Hematopoietic multipotent progenitor cell treated with erythropoietin and hydrocortisone succinate and interleukin-3 and kit ligand, for 4 days (in vitro differentiated cells): ENCODE measurements around the gene SOBP.

Source experiments
- DNase-seq: peaks from one replicate; pipeline ENCODE4 v3.0.0-alpha.2; 2015

Gene SOBP

DNA sequence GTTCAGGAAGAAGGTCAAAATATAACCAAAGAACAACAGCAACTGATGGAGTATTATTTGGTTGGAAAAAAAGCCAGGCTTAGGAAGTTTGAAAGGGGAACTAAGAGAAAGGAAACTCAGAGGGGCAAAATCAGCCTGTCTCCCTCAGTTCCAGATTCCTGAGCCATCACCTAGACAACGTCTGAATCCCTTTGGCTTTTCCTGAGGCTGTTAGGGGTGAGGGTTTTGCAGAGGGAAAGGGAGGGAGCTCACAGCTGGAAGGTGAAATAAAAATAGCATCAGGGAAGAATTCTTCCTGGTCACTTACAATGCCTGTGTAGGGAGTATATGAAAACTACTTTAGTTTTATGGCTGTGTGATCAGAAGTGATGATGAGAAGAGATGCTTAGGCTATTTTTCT is 100.5 kb downstream of the SOBP start:
- DNase-seq = no peak

DNA sequence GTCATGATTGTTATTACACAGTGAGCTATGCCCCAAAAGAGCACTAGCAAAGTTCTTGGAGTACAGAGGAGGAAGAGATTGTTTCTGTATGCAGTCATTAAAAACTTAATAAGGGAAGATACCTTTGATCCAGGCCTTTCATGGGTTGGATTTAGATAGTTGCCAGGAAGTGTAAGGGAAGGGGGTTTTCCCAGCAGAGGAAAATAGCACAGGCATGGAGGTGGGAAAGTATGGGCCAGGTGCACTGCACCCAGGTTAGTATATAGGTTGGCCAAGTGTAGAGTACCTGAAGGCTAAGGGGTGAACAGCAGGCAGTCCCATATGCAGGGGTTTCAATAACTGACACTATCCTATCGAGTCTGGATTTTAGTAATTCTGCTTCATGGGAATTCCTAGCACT is 101.4 kb downstream of the SOBP start:
- DNase-seq = no peak

DNA sequence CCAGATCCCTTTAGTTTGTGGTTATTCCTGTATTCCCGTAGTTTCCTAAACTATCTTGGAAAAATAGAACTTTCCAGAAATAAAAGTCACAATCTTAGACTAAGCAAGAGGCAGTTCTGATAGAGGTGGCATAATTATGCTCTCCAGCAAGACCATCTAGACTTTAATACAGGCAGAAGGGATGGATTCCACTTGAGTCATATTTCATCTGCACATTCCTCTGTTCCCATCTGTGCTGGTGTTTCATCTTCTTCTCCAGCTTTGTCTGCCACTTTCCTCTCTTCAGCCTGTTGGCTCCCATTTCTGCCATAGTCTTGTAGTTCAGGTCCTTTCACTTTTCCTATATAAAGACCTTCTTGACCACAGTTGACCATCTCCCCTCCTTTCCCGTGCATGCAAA is 102.9 kb downstream of the SOBP start:
- no peak for DNase-seq

DNA sequence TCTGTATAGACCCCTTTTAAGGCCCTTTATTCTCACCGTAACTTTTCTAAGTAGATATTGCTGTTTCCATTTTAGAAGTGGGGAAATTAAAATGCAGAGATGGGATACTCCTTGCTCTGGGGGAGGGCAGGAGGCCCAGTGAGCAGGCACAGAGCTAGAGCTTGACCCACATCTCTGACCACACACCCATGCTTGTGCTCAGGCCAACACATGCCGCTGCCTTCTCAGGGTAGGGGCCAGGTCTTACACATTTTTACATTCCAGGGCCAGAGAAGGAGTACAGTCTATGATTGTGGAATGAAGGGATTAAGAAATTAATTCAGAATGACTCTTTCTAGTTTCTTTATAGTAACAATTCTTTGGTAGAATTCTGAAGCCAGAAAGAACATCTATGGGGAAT is 104.8 kb downstream of the SOBP start:
- DNase-seq = no peak

DNA sequence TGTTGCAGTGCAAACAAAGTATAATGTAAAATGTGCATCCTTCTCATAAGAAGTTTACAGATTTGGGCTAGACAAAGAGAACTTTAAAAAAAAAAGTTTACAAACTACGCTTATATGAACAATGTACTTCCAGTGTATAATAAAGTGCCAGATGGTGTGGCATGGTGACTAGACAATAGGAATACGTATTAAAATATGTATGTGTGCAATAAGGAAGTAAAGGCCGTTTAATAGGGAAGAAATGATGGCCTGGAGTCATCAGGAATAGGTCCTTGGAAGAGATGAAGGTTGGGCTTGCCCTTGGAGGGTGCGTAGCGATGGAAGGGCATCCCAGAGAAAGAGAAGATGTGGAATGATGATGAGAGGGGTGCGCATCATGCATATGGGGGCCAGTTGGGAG is 108.2 kb downstream of the SOBP start:
- no peak for DNase-seq

DNA sequence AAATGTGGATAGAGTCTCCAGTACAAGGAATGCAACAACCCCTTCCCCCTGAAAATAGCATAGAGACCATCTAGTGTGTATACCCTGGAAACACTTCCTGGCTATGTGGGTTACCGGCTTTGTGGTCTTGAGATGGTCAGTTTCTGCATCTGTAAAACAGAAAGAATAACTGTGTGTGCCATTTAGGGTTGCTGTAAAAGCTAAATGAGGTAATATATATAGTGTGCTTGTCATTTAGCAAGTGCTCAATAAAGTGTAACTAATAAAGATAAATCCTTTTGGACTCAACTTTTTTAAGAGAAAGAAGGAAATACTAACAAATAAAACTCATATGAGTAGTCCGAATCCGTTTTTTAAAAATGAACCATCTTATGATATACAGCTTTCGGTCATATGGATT is 109.1 kb downstream of the SOBP start:
- DNase-seq = no peak

DNA sequence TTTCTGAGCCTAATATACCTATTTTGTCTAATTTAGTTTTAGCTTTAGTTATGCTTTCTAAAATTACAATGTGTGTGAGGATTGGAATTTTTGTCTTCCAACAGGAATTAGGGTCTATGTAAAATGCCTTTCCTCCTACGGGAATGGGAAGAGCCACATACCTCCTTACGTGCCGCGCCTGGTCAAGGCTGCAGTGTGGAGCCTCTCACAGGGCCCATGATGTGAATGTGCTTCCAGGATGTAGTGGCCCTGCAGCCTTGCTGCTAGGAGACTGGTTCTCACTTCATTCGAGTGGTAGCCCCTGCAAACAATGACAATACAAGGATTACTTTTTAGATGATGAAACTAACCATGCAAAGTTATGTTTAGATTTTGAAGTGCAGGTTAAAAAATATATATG is 110.2 kb downstream of the SOBP start:
- DNase-seq = no peak

DNA sequence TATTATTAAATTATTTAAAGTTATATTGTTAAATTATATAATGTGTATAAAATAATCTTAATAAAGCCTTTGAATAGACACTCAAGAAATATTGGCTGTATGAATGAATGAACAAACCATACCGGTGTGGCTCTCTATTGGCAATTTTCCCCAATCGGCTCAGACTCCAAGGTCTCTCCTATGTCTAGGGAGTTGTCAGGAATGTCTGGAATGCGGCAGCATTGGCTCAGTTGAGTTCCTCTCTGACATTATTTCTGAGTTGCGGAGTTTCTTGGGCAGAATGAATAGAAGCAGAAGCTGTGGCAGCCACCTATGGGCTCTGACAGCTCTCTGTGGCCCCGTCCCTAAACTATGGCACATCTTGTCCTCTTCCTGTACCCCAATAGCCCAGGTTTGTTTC is 111.0 kb downstream of the SOBP start:
- DNase-seq = no peak

DNA sequence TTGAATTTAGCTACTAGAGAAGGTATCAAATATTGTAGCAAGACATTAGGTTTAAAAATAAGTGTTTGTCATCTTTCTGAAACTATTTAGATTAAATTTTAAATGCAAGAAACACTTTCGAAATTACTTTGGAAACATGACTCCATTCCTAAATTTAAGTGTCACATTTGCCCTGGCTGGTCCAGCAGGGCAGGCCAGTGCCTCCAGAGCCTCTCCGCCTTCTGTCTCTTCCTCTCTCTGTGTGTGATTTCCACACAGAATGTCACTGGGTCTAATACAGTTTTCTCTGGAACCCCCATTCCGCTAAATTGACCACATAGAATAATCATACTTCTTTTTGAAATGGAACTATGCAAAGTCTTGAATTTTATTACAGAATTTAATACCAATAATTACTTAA is 111.5 kb downstream of the SOBP start:
- no peak for DNase-seq

DNA sequence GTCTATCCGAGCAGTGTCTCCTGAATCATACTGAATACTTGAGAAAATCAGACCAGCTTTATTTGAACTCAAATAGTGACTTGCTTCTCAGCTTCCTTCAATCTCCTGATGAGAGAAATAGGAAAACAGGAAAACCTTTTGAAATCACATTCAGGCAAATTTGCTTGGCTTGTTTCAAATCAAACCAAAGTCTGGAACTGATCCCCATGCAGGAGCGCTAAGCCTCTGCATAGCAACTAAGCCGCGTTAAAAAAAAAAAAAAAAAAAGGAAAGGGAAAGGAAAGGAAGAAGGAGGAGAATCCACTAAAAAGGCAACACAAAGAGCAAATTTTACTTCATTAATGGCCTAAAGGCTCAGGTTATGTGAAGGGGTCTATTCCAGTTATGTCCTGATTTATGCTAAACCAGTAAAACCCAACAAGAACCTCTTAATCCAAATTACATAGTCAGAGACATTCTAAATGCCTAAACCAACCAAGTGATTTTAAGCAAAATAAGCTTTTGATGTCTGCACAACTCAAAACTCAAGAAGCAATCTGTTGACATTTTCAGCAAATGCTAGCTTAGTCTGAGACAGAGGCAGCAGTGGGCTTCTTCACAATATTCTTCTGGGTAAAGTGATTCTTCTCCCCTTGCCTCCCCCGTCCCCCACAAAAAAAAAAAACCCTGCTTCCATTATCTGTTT is 112.5 kb downstream of the SOBP start:
- no peak for DNase-seq

DNA sequence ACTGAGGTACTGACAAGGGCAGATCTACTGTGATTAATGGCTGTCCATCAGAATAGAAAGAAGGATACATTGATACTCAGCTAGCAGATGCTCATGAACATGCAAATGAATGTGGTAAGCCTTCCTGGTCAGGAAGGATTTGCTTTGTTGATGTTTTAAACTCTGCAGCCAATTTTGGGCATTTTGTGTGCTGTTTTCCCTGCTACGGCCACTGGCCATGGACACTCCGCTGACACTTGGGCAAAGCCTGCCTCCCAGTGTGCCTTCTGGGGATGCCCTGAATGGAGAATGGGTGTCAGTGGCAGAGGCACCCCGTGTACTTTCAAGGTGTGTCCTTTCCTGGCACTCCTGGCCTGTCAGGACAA is 113.1 kb downstream of the SOBP start:
- no peak for DNase-seq

DNA sequence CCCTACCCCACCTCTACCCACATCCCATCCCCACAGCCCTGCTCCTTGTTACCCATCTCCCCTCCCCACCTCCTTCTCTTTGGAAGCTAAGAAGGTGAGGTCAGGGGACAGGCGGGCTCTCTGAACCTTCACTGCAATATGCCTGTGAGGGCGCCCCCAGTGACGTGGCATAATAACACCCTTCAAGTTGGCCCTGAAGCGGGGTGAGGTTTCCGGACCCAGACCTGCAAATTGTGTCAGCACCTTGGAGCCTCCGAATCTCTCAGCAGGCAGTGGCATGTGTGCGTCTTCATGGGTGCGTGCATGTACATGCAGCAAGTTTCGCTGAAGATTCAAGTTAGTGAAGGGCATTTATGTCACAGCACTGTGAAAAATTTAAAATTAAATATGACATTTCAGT is 114.6 kb downstream of the SOBP start:
- DNase-seq = no peak

DNA sequence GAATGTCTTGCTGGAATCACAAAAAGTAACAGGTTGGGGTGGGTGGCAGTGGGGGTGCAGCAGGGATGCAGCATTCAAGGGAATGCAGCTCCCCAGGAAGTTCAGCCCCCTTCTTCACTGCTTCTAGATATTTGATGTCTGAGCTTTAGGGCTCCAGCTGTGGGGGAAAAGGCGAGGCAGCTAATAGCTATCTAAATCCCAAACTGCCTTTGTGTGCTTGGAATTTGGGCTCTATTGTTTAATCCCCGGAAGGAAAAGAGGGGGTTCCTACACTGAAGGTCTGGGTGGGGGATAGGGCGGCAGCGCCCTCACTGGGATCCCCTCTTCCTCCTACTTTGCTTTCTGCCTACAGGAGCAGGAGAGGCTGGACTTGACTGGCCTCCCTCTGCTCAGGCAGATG is 116.5 kb downstream of the SOBP start:
- DNase-seq = no peak

DNA sequence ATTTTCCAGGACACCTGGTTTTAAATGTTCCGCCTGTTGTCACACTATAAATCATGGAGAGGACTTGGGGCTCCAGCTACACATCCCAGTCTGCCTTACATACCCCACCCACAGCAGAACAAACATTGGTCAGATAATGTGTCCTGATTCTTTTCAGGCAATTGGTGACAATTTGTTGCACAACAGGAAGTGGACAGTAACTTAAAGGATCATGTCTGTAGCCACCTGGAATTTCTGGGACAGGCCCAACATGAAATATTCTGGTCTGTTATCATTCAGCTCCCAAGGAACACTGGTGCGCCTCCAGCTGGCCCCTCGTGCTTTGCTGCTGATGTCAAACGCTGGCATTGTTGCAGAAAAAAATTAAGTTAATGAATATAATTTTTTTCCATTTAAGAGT is 117.2 kb downstream of the SOBP start:
- DNase-seq = no peak

DNA sequence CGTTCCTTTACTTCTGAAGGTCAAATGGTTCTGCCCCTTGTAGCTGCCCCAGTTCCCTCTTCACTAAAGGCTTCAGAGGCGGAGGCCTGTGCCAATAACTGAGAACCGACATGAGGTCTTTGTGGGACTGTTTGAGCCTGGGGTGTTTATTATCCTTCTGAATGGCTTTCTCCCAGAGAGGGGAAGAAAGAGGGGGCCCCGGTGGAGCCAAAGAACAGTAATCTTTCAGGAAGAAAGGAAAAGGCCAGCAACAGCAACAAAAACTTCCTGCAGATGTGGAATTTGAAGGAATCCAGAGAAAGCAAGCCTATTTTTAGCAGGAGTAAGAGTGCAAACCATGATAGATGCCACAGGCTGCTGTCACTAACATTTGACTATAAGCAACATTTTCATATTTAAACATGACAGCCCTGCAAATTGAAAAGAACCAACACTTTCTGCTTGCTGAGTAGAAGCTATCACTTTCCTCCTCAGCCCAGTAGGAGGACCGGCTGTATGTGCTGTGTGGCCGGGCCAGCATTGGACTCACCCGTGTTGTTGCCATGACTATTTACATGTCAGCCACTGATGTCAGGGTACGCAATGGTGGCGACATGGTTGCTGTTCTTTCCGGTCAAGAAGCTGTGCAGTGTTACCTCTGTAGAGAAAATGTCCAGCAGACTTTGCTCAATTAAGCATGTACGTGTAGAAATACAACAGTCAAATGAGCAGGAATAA is 121.3 kb downstream of the SOBP start:
- DNase-seq = no peak

DNA sequence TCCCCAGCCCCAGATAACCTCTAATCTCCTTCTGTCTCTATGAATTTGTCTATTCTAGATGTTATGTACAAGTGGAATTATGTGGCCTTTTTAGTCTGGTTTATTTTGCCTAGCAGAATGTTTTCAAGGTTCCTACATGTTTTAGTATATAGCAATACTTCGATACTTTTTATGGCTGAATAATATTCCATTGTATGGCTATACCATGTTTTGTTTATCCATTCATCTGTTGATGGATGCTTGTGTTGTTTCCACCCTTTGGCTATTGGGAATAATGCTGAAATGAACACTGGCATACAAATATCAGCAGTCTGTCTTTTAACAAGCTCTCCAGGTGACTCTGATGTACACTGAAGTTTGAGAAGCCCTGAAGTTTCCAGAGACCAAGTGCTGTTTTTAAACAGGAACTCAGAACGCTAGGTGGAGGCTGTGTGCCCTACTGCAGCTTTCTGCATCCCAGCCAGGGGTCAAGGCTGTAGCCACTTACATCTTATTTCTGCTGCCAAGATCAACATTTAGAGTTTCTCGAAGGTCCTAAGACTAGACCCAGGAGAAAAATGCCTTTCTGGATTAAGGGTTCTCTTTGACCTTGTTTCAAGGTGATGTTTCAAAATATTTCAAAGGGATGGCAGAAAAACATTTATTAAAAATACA is 123.0 kb downstream of the SOBP start:
- no peak for DNase-seq

DNA sequence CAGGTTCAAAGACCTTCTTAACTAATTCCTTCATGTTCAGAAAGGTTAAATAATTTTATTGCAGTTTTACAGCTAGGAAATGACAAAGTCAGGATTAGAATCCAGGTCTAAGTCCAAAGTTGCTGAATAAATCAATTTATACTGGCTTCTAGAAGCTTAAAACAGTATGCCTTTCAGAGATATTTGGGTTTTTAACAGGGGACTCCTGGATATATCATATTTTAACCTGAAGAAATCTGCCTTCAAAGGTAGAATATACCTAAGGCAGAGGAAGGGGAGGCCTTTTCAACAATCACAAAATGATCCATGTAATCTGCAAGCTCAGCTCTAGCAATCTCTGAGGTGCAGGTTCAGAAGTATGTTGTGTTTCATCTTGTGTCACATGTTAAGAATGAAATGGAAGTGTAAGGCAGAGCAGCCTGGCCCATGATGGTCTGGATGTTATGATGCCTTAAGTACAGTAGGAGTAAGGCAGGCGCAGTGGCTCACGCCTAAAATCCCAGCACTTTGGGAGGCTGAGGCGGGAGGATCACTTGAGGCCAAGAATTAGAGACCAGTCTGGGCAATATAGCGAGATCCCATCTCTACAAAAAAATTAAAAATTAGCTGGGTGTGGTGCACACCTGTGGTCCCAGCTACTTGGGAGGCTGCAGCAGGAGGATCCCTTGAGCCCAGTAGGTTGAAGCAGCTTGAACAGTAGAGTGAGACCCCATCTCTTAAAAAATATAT is 123.9 kb downstream of the SOBP start:
- DNase-seq = no peak

DNA sequence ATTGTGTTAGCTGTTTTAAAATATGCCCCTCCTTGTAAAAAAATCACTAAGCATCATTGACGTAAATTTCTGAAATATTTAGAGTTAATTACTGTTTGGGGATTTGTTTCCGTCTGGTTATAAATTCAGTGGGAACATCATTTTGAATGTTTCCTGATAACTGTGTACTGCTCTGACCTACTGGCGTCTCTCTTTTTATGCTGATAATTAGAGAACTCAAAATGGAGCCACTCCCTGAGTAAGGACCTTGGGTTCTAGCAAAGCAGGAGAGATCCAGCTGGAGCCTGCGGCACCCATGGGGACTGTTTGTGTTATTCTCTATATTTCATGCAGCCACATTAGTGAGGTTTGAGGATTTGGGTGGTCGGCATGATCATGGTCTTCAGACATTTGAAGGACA is 124.9 kb downstream of the SOBP start:
- no peak for DNase-seq

DNA sequence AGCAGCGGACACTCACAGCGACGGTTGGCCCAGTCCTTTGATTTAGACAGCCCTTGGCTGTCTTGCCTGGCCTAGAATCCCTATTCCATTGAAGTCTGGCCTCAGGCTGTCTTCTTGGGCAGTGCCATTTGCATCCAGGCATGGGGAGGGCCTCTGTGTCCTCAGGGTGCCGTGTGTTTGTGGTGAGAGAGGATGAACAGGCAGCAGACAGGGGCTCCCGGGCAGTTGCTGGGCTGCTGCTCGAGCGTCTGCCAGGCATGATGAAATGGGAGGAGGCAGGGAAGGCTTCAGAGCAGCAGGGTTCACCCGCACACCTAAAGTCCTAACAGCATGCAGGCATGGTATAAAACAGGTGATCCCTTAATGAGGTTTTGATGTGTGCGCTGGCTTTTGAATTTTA is 126.9 kb downstream of the SOBP start:
- DNase-seq = no peak

DNA sequence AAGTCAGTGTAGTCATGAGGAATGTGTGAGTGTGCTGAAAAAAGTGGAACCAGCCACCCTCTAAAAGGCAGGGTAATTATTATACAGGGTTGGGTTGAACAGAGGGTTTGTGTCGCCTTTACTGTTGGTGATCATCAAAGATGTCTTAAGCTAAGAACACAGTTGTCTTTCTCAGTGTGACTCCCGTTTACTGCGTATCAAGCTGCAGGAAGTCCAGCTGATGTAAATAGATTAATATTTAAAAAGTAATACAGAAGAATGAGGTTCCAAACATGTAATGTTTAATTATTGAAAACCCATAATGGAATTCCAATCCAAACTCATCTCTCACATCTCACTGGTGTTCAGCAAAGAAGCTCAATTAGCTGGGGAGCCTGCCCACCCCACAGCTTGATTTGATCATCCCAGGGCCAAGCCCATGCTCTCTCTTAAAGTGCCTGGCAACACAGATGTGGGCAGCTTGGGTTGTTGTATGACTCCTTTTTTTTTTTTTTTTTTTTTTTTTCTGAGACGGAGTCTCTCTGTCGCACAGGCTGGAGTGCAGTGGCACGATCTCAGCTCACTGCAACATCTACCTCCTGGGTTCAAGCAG is 127.5 kb downstream of the SOBP start:
- no peak for DNase-seq

DNA sequence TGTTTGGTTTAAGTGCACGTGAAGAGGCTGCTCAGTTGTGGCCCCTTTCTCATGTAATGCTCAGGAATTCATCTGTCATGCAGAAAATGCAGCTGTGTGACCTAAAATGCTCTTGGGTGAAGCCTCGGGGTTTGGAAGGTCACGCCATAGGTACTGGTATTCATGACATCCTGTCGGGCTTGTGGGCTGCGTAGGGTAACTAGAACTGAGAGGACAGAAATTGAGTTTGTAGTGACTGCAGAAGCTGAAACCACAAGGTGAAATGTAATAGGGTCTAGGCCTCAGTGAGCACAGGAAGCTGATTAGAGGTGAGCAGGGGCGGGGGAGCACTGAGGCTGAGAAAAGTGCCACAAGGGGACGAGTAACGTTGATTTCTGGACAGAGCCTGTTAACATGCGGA is 128.8 kb downstream of the SOBP start:
- no peak for DNase-seq

DNA sequence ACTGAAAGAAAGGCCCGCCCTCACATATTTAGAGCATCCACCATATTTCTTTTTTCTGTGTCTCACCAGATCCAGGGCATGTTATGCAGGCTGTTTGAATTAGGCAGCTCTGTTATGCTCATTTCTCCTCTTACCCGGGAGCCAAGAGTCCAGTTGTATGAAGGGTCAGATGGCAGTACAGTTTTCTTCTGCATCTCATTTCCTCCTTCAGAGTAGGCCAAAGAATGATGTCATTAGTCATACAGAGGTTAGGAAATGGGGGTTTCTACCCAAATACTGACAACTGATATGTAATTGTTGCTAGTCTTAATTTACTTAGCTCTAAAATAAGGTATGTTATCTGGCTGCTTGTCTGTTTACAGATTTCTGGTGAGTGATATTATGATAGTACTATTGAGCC is 130.8 kb downstream of the SOBP start:
- DNase-seq = no peak

DNA sequence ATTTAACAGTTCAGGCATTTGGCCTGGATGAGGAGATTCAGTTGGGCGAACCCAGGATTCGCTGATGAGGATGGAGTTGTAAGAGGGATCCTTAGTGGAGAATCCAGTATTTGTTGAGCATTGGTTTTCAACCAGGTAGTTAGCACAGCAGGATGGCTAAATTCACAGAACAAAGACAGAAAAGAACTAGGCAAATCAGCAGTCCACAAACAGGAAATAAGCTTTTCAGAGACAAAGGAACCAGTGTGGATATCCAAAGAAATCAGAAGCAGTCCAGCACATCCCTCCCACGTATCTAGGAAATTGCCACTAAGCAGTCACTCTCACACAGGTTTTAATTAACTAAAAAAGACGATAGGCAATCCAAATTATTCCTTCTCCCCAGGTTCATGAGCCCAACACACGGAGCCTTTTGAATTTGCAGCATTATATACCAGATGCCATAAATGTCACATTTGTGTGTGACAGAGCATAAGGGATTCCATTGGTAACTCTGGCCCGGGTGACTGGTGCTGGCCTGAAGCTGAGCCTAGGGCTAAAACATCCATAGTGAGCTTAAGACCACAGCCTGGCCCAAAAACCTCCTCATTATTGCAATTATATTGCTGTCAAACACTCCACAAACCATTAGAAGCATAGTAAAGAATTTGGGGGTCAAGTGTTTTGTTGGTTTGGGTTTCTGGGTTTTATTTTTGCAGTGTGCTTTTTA is 131.5 kb downstream of the SOBP start:
- DNase-seq = no peak
